ENCODE data around the gene GSAP.

GSAP gene

GRCh38 chr7:77450613-77451012 lies 34.5 kb upstream of the GSAP start:
- no peak overlapping the region for H3K27ac ChIP-seq
- TF ChIP-seq ZFX (IDR thresholded peaks at IDR 0.05; ENCODE audit: borderline replicate concordance), result no peak

- TF ChIP-seq CTCF (IDR thresholded peaks at IDR 0.05), result no peak
- no peak for TF ChIP-seq ZFX (IDR thresholded peaks at IDR 0.05; ENCODE audit: borderline replicate concordance)
- no peak overlapping the region for H3K27ac ChIP-seq
These were observed 33.9 kb upstream of the GSAP start for GRCh38 chr7:77450054-77450453.

- no peak overlapping the region for H3K27ac ChIP-seq
- no peak for TF ChIP-seq CTCF (IDR thresholded peaks at IDR 0.05)
- TF ChIP-seq ZFX (IDR thresholded peaks at IDR 0.05; ENCODE audit: borderline replicate concordance), result no peak
These were observed 31.5 kb upstream of the GSAP start for GRCh38 chr7:77447616-77448015.

GRCh38 chr7:77444123-77444522 lies 28.0 kb upstream of the GSAP start:
- no peak overlapping the region for H3K27ac ChIP-seq
- TF ChIP-seq ZFX (IDR thresholded peaks at IDR 0.05; ENCODE audit: borderline replicate concordance) (no peak), CTCF (IDR thresholded peaks at IDR 0.05) (no peak)

GRCh38 chr7:77443042-77443441 lies 26.9 kb upstream of the GSAP start:
- no peak overlapping the region for H3K27ac ChIP-seq

GRCh38 chr7:77442636-77443035 lies 26.5 kb upstream of the GSAP start:
- no peak overlapping the region for H3K27ac ChIP-seq
- no peak for TF ChIP-seq ZFX (IDR thresholded peaks at IDR 0.05; ENCODE audit: borderline replicate concordance)
- TF ChIP-seq CTCF (IDR thresholded peaks at IDR 0.05), result no peak

More at GRCh38 chr7:77443042-77443441, 26.9 kb upstream of the GSAP start:
- TF ChIP-seq CTCF (IDR thresholded peaks at IDR 0.05), result no peak
- TF ChIP-seq ZFX (IDR thresholded peaks at IDR 0.05; ENCODE audit: borderline replicate concordance), result no peak

- no peak overlapping the region for H3K27ac ChIP-seq
- TF ChIP-seq ZFX (IDR thresholded peaks at IDR 0.05; ENCODE audit: borderline replicate concordance) (no peak), CTCF (IDR thresholded peaks at IDR 0.05) (no peak)
These were observed 24.9 kb upstream of the GSAP start for GRCh38 chr7:77441046-77441445.

- TF ChIP-seq ZFX (IDR thresholded peaks at IDR 0.05; ENCODE audit: borderline replicate concordance), result no peak
- peak; percentile 42 for TF ChIP-seq CTCF (IDR thresholded peaks at IDR 0.05)
- H3K27ac ChIP-seq, result no peak overlapping the region
These were observed 23.4 kb upstream of the GSAP start for GRCh38 chr7:77439572-77439971.
